Neural cell (in vitro differentiated cells): Measurements from ENCODE around the gene LACRT. TPM values are rescaled to one million over a fixed set of nuclear protein-coding genes. Genes with fewer than 3 reads are reported as not detected.

ENCODE experiments used
- H2AFZ ChIP-seq: fragments of 200-600, 300-800 bp; sonication (generic), shearing (Covaris generic); 2 replicates; pipeline ENCODE4 v1.6.0; 2014; ENCODE audit warnings: low read depth, mild to moderate bottlenecking, antibody characterized with exemption, low read length, moderate library complexity
- H3F3A ChIP-seq: fragments of 200-600 bp; shearing (Covaris generic); 2 replicates; pipeline ENCODE4 v1.6.1; 2016; ENCODE audit warnings: mild to moderate bottlenecking, moderate library complexity, mixed read lengths, antibody characterized with exemption, low read length; ENCODE audit not compliant: insufficient read depth, poor library complexity, severe bottlenecking
- H3K27ac ChIP-seq: fragments of 200-600, 300-800 bp; sonication (generic), shearing (Covaris generic); 2 replicates; pipeline ENCODE4 v1.5.1; 2014; ENCODE audit warnings: mild to moderate bottlenecking, low read length, moderate library complexity
- H3K27me3 ChIP-seq: fragments of 300-800, 200-600 bp; sonication (generic), shearing (Covaris generic); 2 replicates; pipeline ENCODE4 v1.6.0; 2014; ENCODE audit warnings: mild to moderate bottlenecking, low read depth, low read length, moderate library complexity; ENCODE audit not compliant: insufficient read depth
- H3K36me3 ChIP-seq: fragments of 300-800, 200-600 bp; sonication (generic), shearing (Covaris generic); 2 replicates; pipeline ENCODE4 v1.5.1; 2014; ENCODE audit warnings: mild to moderate bottlenecking, antibody characterized with exemption, low read length, moderate library complexity; ENCODE audit not compliant: insufficient read depth
- H3K4me2 ChIP-seq: fragments of 300-800, 200-600 bp; sonication (generic), shearing (Covaris generic); 2 replicates; pipeline ENCODE4 v1.6.0; 2014; ENCODE audit warnings: mild to moderate bottlenecking, low read length
- H3K4me3 ChIP-seq: fragments of 300-800, 200-600 bp; sonication (generic), shearing (Covaris generic); 2 replicates; pipeline ENCODE4 v1.5.1; 2014; ENCODE audit warnings: mild to moderate bottlenecking, low read length, moderate library complexity
- H3K79me2 ChIP-seq: fragments of 200-600 bp; shearing (Covaris generic); replicated peaks from 2 replicates; pipeline ENCODE4 v1.6.0; 2014; ENCODE audit warnings: mild to moderate bottlenecking, low read length, moderate library complexity; ENCODE audit not compliant: insufficient read depth
- H3K9ac ChIP-seq: fragments of 300-800, 200-600 bp; sonication (generic), shearing (Covaris generic); 2 replicates; pipeline ENCODE4 v1.6.1; 2016; ENCODE audit warnings: mild to moderate bottlenecking, low read length, mixed read lengths
- H3K9me2 ChIP-seq: fragments of 200-600 bp; shearing (Covaris generic); 2 replicates; pipeline ENCODE4 v1.6.1; 2016; ENCODE audit warnings: mild to moderate bottlenecking, low read length, mixed read lengths; ENCODE audit not compliant: insufficient read depth
- H3K9me3 ChIP-seq: fragments of 200-600, 300-800 bp; sonication (generic), shearing (Covaris generic); 2 replicates; pipeline ENCODE4 v1.6.1; 2016; ENCODE audit warnings: mild to moderate bottlenecking, mixed run types, low read length, moderate library complexity, mixed read lengths
- H4K20me1 ChIP-seq: fragments of 200-600 bp; shearing (Covaris generic); 2 replicates; pipeline ENCODE4 v1.6.1; 2016; ENCODE audit warnings: mild to moderate bottlenecking, mixed run types; ENCODE audit not compliant: insufficient read depth
- CTCF ChIP-seq: fragments of 450-650 bp; IDR thresholded peaks from 2 replicates; pipeline ENCODE4 v1.5.1; 2014; ENCODE audit warnings: antibody characterized with exemption, mild to moderate bottlenecking, moderate library complexity; ENCODE audit not compliant: poor library complexity, severe bottlenecking
- EP300 ChIP-seq: fragments of 450-650 bp; conservative IDR thresholded peaks from 2 replicates; pipeline ENCODE4 v1.6.1; 2014; ENCODE audit warnings: antibody characterized with exemption, mild to moderate bottlenecking, moderate library complexity; ENCODE audit not compliant: poor library complexity, severe bottlenecking
- EZH2 ChIP-seq: fragments of 200-600, 300-800 bp; shearing (Covaris generic), sonication (generic); IDR thresholded peaks from 2 replicates; pipeline ENCODE4 v1.6.1; 2014; ENCODE audit warnings: antibody characterized with exemption, low read length, borderline replicate concordance, mild to moderate bottlenecking; ENCODE audit not compliant: insufficient read depth, poor library complexity, severe bottlenecking
- MXI1 ChIP-seq: fragments of 450-650 bp; conservative IDR thresholded peaks from 2 replicates; pipeline ENCODE4 v1.6.1; 2014; ENCODE audit warnings: antibody characterized with exemption, mild to moderate bottlenecking; ENCODE audit not compliant: poor library complexity, severe bottlenecking
- POLR2AphosphoS5 ChIP-seq: IDR thresholded peaks from 2 replicates; pipeline ENCODE4 v1.6.1; 2012
- RAD21 ChIP-seq: fragments of 450-650 bp; conservative IDR thresholded peaks from 2 replicates; pipeline ENCODE4 v1.6.1; 2014; ENCODE audit warnings: antibody characterized with exemption, mild to moderate bottlenecking, moderate library complexity
- REST ChIP-seq: IDR thresholded peaks from 2 replicates; pipeline ENCODE4 v1.6.1; 2012; ENCODE audit warnings: borderline replicate concordance
- SMC3 ChIP-seq: fragments of 450-650 bp; conservative IDR thresholded peaks from 2 replicates; pipeline ENCODE4 v1.6.1; 2014; ENCODE audit warnings: antibody characterized with exemption, mild to moderate bottlenecking, moderate library complexity; ENCODE audit not compliant: poor library complexity
- TAF1 ChIP-seq: IDR thresholded peaks from 2 replicates; pipeline ENCODE4 v1.6.1; 2012; ENCODE audit warnings: low read depth
- polyA plus RNA-seq: library from polyadenylated mRNA; depleted of rRNA; stranded (reverse); fragments of >200 nt; gene quantifications from 2 replicates; pipeline ENCODE4 v1.2.3, GENCODE V29; 2014

LACRT gene
- polyA plus RNA-seq, 1 donor from 2014 or later, result not detected

- no peaks in the 10 kb centered on the region for H3K9me3 ChIP-seq
- H3K4me2 ChIP-seq, result no peak overlapping the region
- no peaks in the 10 kb centered on the region for H4K20me1 ChIP-seq
- no peaks in the 10 kb centered on the region for H3K36me3 ChIP-seq
- H3K9ac ChIP-seq, result no peak overlapping the region
- no peaks in the 10 kb centered on the region for H3K9me2 ChIP-seq
- H3K27me3 ChIP-seq, result no peaks in the 10 kb centered on the region
- H3K4me3 ChIP-seq, result no peak overlapping the region
- H3F3A ChIP-seq, result no peaks in the 10 kb centered on the region
- H3K27ac ChIP-seq, result no peak overlapping the region
- H3K79me2 ChIP-seq, result no peaks in the 10 kb centered on the region
- no peak overlapping the region for H2AFZ ChIP-seq
- TF ChIP-seq TAF1 (no peak), MXI1 (no peak), CTCF (no peak), EP300 (no peak), EZH2 (no peak), RAD21 (no peak), SMC3 (no peak), REST (no peak)
These were observed 41.0 kb downstream of the LACRT start for GRCh38 chr12:54593725-54594124.

GRCh38 chr12:54593135-54593534 is 41.6 kb downstream of the LACRT start:
- H3F3A ChIP-seq, result no peaks in the 10 kb centered on the region
- no peak overlapping the region for H3K9ac ChIP-seq
- no peaks in the 10 kb centered on the region for H3K9me3 ChIP-seq
- no peak overlapping the region for H3K4me2 ChIP-seq
- H3K4me3 ChIP-seq, result no peak overlapping the region
- H3K36me3 ChIP-seq, result no peaks in the 10 kb centered on the region
- H3K9me2 ChIP-seq, result no peaks in the 10 kb centered on the region
- H3K27ac ChIP-seq, result no peak overlapping the region
- no peaks in the 10 kb centered on the region for H4K20me1 ChIP-seq
- TF ChIP-seq MXI1 (no peak), SMC3 (no peak), POLR2AphosphoS5 (no peak), REST (no peak), RAD21 (no peak), EZH2 (no peak)
- no peaks in the 10 kb centered on the region for H3K79me2 ChIP-seq
- H3K27me3 ChIP-seq, result no peaks in the 10 kb centered on the region
- no peak overlapping the region for H2AFZ ChIP-seq
